ENCODE measurements around the gene CASK.

GRCh38 chrX:41750716-41751115 lies 172.6 kb downstream of the CASK start:
- no peak for TF ChIP-seq CTCF (IDR thresholded peaks at IDR 0.05)
- TF ChIP-seq POLR2A (IDR thresholded peaks at IDR 0.05), result no peak
- TF ChIP-seq POLR2AphosphoS5 (IDR thresholded peaks at IDR 0.05), result no peak
- TF ChIP-seq EP300 (IDR thresholded peaks at IDR 0.05), result no peak

Data from sigmoid colon (tissue), 4 donors.